HG02884 (cell line): ENCODE measurements around the gene THADA.

ENCODE experiments used
- ATAC-seq: cut with Tn5 transposase; IDR thresholded peaks from one replicate; pipeline ENCODE4 v1.9.1; 2021; ENCODE audit warnings: mild to moderate bottlenecking, moderate library complexity; ENCODE audit not compliant: unreplicated experiment

The THADA gene

DNA sequence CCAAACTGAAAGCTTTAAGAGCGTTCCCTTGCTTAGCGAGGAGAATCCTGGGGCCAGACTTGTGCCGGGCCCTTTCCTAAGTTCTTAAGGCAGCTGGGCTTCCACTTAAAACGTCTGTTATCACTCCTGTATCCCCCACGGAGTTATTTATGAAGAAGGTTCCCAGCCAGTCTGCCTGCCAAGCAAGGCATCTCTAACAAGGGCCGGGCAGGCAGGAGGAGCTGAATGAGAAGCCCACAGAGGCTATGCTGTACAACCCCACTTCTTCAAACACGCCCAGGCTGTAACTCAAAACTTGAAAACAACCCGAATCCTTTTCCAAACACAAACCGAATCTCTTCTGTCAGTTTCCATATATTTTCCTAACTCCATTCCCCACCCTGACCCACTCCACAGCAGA is 330.4 kb downstream of the THADA start:
- ATAC-seq = no peak

DNA sequence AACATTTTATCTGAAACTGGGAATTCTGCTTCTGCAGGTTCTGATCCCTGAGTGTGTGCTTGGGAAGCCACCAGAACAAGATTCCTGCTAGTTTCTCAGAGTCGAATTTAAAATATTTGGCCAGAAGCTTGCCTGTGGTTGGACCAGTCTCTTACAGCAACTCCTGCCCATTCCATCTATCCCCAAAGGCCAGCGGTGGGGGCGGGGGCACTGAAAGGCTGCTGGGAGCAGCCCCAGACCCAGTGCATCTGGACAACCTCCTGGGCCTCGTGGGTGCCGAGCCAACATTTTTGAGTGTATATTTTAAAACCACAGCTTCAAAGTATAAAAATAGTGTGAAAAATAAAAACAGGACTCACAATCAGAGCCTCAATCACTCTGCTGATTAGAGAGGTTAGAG is 330.8 kb downstream of the THADA start:
- no peak for ATAC-seq

DNA sequence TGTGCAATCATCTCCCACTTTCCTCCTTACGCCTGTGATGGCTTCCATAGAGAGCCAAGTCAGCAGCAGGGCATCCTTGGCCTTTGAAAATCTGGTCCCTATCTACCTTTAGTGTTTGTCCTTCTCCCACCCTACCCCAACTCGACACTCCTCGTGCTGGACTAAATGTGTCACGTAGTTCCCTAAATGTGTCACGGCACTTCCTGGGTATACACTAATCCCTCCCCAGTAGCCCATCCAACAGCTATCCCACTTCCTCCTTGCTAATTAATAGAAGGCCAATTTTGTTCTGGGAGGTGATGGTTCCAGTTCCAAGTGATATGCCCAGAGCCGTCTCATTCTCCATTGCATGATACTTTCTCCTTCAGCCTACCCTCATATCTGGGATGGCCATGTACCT is 332.9 kb downstream of the THADA start:
- no peak for ATAC-seq

DNA sequence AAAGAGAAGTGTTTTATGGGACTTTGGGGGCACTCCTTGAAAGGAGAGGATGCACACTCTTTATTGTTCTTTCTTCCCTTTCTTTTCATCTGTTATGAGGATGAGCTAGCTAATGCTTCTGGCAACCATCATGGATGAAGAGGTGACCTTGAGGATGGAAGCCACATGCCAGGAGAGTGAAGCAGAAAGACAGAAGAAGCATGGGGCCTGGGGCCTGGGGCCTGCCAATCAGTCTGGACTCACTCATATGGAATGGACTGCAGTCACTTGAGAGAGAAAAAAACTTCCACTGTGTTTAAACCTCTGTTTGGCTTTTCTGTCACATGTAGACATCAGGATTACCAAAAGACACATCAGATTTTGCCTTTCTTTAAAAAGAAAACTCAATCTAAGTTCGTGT is 333.6 kb downstream of the THADA start:
- ATAC-seq = no peak

DNA sequence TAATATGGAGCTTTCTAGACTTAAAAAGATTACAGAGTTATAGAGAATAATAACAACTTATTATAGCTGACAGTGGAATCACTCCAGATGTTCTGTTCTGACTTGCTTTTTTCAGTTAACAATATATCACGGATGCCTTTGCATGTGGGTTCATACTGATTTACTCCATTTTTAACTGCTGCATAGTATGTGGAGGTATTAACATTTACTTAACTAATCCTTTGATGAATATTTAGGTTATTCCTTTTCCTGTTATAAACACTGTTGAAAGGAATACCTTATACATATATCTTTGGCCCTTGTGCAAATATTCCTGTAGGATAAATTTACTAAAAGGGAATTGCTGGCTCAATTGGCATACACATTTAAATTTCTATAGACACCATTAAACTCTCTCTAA is 336.3 kb downstream of the THADA start:
- ATAC-seq = no peak

DNA sequence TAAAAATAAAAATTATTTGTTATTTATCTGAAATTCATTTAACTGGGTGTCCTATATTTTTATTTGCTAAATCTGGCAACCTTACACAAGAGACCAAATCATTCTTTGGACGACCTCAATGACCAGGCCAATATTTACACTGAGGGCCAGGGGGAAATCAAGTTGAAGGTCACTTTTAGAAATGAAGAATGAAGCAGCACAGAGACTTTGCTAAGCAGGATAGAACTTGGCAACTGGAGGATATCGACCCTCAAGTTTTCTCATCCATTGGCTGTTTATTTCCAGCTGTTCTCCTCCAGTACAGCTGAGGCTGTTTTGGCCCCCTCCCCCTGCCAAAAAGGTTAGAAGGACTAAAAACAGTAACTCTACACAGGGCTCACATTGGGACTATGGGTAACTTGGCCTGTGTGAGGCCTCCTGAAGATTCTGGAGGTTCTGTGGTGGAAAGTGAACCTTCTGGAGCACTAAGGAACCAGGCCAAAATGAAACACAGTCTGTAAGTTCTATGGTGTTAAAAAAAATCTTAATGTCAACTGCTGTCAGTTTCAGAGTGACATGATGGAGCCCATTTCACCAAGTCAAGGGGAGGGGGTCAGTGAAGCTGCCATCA is 337.2 kb downstream of the THADA start:
- no peak for ATAC-seq

DNA sequence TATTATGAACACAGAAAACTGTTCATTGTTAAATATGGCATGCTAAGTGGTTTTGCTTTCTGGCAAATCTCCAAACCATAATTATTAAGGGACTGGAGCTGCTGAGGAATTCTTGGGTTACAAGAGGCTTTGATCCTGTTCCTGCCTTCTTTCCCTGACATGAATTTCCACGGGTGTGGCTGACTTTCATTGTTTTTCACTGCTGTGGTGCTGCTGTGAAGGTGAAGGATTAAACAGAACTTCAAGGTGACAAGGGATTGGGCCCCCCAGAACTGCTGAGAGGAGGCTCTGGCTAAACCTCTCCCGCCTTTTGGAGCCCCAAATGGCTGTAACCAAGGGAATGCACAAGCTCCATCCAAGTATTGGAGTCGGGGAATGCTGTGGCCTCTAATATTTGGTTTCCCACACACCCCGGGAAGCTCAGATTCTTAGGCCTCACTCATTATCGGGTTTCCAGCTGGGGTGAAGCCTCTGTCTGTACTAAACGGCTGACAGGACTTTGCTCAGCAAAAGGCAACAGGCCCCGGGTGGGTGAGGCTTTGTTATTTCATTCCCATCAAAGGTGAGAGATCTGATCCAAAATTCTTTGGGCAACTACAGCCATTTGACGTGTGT is 340.4 kb downstream of the THADA start:
- no peak for ATAC-seq

DNA sequence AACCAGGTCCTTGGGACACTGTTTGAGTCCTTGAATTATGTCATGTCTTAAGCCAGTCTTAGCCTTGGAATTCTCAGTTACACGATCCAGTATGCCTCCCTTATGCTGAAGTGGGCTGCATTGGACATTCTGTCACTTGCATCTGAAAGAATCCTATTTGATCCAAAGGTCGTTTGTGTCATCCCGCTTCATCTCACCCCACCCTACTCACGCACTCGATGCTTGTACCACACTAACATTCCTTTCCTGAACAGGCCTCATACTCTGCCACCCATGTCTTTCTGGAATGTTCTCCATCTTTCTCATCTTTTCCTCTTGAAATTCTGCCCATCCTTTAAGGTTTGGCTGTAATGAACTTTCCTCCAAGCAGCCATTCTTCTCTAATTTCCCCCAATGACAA is 341.5 kb downstream of the THADA start:
- no peak for ATAC-seq

DNA sequence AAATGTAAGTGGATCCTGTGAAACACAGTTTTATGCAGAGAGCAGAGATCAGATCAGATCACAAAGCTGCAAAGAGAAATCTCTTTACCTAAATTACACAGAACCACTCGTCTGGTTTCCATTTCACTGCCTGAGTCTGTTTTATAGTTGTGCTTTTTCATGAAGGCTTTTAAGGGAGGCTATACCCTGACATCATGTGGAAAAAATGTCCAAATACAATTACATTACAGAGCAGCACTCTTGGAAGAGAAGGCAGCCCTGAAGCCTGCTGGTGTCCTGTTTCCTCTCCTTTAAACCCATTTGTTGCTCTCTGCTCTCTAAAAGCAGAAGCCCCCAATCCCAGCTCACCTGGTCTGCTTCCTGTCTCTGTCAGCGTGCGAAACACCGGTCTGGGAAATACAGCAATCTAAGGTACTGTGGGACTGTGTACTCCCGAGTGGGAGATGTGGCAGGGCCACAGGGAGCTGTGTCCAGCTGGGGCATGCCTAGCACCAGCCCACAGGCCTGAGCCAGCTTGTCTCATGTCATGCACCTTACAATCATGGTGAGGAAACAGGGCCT is 344.6 kb downstream of the THADA start:
- ATAC-seq = no peak

DNA sequence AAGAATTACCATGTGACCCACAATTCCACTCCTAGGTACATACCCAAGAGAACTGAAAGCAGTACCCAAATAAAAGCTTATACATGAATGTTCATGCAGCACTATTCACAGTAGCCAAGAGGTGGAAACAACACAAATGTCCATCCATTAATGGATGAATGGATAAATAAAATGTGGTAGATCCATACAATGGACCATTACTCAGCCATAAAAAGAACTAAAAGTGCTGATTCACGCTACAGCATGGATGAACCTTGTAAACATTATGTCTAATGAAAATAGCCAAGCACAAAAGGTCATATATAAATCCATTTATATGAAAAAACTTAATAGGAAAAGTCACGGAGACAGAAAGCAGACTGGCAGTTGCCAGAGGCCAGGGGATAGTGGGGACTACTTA is 345.8 kb downstream of the THADA start:
- ATAC-seq = no peak

DNA sequence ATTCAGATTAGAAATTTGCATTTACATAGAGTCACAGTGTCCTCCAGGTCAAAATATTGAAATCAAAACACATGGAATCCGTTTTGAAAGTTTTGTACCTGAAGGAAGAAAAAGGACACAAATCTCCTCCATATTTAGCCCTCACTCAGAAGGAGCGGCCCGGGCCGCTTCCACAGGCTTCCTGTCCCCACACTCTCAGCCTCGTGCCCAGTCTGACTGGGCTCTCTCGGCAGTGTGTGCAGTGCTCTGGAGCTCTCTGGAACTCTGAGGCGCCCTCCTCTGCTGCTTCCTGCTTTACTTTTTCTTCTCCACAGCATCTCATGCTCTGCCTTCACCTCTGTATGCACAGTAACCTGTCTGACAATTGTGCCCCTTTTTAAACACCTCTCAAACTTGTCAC is 347.2 kb downstream of the THADA start:
- no peak for ATAC-seq

DNA sequence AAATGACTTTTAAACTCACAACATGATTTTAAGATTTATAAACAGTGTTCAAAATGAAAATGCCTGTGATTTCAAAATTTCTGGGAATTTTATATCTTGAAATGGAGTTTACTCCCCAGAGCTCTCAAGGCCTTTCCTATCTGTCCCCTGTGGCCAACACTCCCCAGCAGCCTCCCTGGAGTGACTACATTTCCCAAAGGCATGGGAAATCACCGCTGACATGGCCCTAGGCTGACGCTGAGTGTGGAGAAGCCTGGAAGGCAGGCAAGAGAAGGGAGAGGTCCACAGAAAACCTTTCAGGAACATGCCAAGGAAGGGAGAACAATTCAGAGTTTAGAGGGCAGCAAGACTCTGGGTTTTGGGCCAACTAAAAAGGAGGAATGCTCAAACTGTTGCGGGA is 349.2 kb downstream of the THADA start:
- ATAC-seq = no peak

DNA sequence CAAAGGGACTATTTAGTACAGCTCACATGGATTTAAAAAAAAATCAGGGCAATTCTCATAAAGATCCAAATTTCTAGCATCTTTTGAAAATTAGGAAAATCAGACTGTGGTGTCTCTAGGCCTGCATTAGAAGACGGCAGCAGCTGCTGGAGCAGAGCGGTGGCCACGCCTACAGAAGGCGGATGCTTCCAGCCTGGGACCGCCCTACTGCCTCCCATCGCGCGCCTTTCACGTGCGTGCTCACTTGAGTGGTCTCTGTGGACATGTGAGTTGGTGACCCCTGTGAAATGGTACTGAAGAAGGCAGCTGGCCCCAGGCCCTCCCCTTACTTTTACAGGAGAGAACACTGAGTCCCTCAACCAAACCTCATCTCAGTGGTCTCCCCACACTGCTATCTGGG is 354.3 kb downstream of the THADA start:
- no peak for ATAC-seq

DNA sequence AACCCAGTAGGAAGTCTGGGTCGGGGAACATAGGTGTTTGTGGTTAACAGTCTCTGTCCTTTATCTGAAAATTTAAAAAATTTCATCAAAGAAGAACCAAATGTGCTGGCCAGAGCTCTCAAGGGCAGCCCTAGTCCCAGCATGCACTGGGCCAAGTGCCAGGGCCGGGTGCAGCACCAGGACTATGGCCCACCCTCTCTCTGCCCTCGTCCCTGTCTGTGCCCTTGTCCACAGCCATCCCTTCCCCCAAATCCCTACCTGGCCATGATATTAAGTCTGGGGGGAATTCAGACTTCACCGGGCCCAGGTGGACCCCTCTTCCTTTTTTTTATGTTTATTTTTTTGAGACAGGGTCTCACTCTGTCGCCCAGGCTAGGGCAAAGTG is 355.1 kb downstream of the THADA start:
- no peak for ATAC-seq

DNA sequence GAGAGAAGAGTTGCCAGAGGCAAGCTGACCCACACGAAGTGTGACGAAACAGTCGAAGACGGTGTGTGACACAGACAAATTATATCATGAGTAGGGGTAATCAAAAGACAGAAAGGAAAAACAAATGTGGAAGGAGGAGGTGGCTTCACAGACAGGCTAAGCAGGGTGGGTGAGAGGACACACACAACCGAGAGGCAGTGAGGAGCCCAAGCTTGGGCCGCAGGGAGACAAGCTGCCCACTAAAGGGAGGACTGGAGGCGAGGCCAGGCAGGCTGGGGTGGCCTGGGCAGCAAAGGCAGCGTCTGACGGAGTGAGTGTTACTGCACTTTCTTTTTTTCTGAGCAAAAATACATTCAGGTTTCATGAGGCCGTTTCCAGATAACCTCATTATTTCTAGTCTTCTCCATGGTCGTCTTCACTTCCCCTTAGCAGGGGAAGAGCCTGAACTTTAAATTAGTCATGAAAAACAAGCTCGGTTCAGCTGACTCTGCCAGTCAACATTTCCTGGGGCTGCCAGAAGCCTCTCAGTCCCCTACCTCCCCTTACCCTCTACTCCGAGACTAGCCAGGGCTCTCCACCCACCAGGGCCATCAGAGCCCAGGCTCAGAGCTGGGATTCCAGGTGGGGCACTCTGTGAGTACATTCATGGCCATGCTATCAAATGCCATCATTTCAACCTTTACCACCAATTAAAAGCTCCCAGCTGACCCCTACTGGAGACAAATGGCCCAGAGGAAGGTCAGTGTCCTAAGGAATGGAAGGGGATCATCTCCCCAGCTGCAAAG is 355.7 kb downstream of the THADA start:
- peak; percentile 52 for ATAC-seq

DNA sequence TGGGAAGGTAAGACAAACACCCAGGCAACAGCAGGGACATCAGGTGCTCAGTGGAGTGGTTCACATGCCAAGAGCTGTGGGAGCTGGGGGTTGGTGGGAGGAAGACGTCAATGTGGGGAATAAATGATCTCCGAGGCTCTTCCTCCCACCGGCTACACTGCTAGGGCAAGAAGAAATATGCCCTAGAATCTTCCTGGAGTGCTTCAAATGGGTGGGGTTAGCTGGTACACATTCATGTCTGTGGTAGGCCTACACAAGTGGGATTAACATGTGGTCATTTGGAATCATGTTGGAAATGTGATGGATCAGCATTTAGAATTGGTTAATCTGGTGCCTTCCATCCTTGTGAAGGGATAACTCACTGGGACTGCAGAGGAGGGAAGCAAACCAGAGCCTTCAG is 357.0 kb downstream of the THADA start:
- no peak for ATAC-seq

DNA sequence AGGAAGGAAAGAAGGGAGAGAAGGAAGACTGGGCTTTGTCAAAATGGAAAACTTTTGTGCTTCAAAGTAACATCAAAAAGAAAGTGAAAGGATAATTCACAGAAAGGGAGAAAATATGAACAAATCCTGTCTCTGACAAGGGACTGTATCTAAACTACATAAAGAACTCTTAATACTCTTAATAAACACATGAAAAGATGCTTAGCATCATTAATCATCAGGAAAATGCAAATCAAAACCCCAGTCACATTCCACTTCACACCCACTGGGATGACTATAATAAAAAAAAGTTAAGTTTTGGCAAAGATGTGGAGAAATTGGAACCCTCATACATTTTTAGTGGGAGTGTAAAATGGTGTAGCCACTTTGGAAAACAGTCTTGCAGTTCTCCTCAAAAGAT is 357.7 kb downstream of the THADA start:
- no peak for ATAC-seq

DNA sequence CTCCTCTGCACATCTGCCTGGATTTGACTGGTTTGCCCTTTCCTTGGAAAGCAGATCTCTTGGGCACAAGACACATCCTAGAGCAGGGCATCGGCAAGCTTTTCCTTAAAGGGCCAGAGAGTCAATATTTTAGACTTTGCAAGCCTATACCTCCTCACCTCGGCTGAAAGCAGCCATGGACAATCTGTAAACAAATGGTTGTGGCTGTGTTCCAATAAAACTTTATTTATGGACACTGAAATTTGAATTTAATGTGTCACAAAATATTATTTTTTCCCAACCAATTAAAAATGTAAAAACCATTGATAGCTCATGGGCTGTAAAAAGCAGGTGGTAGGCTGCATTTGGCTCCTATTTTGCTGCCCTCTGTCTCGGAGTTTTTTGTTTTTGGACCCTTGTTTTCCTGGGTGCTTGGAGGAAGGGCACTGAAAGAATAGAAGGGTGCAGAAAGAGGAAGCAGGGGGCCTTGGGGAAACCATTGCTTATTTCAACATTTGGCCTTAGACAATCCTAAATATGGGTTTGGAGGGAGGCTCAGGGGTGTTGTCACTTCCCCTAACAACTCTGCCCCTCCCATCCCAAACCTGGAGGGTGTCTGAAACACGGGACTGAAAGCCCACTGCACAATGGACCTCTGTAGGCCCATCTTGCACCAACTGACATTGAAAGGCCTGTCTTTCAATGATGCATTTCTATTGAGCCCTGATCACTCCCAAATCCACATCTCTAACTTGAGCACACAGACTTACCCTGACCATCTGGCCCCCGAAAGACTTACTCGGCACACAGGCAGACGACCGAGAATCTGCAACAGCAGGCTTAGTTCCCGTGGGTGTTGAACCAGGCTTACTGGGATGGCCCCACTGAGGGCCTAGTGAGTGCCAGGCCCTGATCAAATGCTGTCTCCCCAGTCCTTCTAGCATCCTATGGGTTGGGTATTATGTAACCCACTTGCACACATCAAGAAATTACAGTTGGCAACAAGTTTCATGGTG is 362.3 kb downstream of the THADA start:
- no peak for ATAC-seq

DNA sequence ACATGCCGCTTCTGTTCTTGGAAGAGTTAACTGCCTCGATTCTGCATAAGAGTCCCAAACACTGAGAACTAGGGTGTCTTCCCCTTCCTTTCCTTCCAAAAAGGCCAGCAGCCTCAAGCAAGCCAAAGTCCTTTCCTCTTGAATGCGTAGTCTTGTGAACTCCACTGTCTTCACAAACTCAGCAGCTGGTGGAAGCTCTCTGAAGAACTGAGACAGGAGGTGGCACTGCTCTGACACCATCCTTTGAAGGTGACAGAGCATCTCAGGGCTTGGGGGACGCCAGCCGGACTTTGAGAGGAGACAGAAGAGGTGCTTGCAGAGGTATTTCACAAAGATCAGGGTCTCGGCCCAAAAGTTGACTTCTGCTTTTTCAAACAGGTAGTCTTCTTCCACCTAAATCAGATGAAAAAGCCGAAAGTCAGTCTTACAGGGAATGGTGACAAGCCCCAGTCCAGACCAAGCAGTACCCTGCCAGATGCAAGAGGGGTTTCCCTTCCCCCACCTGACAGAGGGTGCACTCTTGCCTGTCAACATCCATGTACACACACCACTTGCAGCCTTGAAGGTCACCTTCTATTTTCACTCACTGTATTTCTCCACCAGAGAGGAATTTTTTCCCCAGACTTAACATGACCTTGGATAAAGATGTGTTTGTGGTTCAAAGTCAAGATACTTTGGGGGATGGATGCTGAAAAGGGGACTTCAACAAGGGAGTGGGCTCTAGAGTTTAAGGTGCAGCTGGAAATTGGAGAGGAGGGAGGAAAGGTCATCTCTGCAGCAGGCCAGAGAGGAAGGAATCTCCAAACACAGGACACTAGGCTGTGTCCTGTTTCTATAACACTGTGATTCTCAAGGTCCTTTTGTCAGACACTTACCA is 364.6 kb downstream of the THADA start:
- ATAC-seq = no peak

DNA sequence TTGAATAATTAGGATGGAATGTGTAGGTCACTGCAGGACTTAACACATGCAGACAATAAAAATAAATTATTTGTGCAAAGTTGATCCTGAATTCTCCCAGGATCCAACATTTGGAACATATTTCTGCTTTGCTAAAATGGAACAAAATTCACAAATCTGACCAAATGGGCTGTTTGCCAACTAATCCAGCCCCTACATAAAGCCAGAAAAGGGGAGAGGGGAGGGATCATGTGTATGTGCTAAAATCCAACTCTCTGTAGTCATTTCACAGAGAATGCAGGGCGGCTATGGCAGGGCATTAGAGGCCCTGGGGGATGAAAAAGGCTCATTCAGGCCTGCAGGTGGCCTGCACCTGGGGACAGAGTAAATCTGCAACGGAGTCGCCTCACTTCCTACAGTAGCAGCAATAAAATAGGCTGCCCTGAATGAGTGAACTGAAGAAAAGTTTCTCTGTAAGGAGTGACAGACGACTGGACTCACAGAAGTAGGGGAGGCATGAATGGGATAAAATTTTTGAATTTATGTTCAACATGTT is 365.4 kb downstream of the THADA start:
- no peak for ATAC-seq
